ENCODE data around the gene SEMA3C.

The SEMA3C gene

DNA sequence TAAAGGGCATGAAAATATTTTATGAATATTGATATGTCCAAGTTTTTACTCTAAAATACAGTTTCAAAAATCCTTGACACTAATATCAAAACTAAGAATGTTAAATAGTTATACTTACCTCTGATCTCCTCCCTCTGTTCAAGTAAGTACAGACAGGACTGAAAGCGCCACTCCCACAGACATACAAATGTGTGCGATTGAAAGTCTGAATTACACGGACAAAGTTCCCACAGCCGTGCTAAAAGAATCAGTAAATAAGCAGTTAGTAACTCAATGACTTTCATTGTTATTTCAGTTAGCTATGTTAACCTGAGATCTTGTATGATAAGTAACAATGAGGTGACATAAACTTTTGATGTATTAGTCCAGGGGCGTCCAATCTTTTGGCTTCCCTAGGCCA lies 100.7 kb downstream of the SEMA3C start:
- no peak for DNase-seq

DNA sequence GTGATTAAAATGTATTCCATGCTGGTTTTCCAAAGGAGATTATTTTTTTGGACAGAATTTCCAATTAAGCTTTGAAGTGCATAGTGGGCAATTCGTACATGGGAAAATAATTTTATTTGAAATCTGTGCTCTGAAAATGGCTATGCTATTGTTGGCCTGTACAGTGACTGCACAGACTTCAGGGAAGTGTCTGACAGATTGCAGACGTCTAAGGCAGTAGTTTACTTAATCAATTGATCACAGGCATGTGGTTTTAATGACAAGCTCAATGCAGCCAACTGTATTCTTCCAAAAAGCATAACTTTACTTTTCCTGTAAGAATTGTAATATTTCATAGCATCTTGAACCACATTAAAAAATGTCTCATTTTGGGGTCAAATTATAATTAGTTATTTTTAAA lies 102.0 kb downstream of the SEMA3C start:
- DNase-seq, result no peak

DNA sequence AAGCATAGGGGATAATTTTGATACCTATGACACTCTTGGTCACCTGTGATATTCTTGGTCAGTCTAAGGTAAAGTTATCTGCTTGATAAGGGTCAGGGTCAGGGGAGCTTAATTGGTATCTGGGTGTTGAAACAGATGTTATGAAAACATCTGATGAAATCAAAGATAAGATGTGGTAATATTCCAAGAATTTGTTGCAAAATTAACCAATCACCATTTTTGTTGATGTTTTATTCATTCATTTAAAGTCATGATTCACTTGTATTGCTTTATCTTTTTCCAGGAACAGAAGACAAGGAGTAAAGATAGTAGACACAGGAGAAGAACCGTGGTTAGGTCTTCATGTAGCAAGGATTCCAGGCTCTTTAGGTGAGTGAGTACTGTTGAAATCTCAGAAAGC lies 103.1 kb downstream of the SEMA3C start:
- no peak for DNase-seq

DNA sequence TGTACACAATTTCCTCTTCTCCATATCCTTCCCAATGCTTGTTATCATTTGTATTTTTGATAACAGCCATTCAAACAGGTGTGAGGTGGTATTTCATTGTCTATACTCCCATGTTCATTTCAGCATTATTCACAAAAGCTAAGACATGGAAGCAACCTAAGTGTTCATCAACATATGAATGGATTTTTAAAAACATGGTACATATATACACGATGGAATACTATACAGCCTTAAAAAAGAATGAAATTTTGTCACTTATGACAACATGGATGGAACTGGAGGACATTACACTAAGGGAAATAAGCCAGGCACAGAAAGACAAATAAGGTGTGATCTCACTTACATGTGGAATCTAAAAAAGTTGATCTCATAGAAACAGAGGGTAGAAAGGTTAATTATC lies 109.3 kb downstream of the SEMA3C start:
- no peak for DNase-seq

DNA sequence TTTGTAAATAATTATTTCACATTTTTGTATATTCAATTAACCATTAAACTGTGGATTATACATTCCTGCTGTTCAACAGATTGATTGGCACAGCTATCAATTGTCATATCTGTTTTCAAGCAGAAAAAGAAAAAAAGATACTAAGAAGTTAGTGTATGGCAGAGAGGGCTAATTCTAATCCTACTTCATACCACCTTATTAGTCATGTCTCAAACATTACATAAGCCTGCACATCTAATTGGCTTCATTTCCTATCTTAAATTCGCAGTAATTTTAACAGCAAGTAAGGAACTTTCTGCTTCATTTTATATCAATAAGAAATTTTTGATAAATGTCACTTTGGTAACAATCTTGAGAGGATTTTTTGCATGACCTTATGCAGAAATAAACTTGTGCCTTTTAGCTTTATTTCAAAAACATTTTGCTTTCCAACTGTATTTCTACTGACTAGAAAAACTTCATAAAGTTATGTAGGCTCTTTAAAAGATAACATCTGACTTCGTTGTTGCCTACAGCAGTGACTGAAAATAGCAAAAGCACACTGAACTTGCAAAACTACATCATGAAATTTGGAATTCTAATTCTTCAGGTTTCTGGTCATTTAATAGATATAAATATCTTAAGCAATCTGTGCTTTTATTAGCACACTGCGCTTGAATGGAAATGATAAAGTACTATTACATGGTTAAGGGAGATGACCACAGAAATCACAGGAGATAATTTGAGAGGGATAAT lies 111.5 kb downstream of the SEMA3C start:
- no peak for DNase-seq

DNA sequence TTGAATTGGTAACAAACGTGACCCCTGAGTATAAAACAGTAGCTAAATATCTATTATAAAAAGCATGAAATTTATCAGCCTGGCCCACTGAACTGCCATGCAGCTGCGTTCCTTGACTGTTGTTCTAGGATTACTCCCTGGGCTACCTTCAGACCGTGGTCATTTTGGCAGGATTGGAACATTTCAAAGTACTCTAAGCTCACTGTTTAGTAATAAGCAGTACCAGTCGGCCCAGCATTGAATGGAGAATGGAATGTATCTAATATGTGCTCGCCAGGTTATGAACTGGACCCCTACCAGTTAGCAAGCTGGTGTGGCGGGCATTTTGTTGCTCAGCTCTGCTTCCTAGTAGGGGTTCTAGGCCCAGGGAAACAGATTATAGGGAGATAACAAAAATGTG lies 112.2 kb downstream of the SEMA3C start:
- DNase-seq, result no peak

DNA sequence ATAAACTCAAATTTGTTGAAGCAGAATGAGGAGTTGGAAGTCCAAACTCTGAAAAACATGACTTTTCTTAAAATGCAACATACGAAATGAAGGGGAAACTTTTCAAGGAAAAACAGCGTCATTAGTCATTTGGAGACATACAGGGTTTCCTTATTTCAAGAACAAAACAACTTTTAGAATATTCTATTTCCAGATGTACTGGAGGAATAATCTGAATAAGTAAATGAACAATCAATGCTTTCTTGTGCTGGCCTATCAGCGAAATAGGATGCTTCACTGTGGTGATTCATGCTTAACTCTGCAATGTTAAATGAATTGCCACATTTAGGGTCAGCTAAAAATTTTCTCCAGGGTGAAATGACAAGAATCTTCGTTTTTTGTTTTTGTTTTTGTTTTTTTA lies 114.3 kb downstream of the SEMA3C start:
- DNase-seq, result no peak

DNA sequence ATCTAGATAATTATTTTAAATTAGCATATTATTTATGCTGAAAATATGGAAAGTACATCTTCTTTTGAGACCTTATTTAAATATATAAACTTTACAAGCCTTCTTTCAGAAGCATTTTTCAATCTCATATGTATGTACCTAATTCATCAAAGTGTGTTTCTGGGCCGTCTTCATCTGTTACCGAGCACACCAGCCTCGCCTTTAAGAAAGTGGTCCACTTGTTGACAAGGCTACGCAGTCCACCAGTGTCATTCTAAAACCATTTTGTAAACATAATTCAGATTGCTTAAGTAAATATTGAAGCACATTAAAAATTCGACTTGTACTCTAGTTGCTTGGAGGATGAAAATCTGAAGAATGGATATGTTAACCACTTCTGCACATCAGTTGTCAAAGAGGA lies 116.3 kb downstream of the SEMA3C start:
- DNase-seq, result no peak

DNA sequence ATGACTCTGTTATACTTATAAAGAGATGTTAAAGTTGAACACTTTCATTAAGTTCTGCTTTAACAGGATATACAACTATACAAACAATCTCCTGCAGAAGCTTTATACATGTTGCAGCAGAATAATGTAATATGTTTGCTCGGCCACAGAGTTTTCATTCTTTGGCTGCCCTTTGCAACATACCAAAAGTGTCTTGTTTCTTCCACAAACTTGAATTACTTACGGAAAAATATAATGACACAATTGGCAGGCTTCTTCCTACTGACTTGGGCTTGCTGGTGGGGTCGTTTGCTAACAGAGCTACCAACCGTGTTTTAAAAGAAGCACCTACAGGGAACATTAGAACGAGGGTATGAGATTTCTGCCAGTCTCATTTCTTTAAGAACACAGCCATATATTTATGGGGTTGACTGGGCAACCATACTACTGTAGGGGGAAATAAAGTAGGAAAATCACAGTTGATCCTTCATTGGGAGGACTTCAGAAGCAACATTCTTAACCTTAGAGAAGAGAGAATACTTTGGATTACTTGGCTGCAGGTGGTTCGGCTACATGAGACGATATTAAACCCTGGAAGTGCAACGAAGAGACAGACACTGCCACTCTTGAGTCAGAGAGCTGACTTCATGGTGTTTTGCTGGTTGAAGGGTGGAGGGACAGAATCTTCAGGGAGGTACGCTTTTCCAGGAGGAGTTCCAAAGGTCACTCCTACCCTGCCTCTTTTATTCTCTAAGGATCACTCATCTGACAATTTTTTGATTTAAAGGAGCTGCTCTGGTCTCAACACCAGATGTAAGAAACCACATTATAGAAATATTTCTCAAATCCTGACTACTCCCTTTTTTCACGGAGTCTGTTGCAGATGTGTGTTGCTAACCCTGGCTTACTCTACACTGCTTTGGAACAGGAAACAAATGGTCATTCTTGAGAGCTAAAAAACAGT lies 123.9 kb downstream of the SEMA3C start:
- no peak for DNase-seq

DNA sequence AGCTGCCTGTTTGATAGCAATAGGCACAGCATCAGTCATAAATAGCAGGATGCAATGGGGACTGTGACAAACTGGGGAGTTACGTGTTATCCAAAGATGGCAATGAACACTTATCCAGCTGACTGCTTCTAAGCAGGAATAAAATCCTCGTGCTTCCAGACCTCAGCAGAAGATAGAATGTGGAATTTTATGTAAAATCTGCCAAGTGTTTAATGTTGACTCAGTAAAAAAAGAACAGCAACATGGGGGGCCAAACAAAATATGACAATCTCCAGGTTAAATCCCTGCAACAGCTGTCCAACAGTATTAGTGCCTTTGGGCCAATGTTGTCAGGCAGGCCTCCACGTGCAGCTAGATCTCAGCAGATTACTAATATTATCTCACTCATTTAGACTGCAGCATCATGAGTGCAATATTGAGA lies 127.3 kb downstream of the SEMA3C start:
- DNase-seq, result no peak

DNA sequence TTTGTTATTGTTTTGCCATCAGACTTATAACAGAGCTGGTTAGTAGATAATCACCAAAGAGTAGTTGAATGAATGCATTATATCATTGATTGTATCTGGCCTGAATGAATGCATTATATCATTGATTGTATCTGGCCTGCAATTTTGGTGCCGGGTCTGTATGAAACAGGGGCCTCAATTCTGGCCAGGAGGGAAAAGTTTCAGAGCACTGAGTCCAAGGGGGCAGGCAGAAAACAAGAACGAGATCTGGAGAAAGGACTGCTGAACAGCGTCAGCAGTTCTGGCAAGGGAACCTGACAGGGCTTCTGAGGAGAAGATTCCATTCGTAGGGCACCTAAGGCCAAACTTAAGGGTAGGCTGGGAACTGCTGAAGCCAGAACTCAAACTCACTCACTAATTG lies 128.0 kb downstream of the SEMA3C start:
- DNase-seq, result no peak

DNA sequence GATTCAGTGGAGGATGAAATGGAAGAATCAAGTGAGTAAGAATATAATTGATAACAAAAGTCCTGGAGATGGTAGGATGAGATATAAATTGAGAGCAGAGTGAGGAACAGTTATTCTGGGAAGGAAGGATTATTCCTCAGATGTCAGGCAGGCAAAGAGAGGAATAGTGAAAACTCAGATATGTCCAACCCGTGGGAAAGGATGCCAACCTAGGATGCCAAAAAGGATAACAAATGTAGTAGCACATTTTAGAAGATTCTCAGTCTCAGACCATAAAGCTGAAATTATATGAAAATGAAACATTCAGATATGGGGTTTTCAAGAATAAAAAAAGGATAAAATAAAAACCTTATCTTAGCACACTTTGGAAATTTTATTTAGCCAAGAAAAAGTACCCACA lies 131.1 kb downstream of the SEMA3C start:
- DNase-seq, result no peak

DNA sequence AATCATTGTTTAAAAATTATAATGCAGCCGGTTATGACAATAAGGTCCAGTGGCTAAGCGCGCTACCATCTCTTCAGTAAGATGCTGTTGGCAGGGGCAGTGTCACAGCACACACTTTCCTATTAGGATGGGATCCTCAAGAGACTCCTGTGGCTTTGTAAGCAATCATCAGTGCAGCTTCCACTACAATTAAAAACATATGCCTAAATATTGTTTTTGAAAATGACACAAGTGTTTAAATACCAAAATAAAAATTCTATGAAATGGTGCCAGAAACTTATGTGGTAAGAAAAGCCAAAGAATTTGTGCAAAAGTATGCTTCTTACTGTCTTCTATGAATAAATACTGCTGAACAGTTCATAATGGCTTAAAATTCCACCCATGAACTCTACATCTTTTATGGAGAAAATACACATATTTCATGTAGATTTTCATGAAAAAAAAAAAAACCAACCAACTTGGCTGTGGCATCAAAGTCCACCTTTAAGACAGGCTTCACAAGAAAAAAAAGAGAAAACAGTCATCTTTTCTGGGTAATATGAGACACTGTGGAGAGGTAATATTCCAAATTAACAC lies 132.8 kb downstream of the SEMA3C start:
- DNase-seq, result no peak

DNA sequence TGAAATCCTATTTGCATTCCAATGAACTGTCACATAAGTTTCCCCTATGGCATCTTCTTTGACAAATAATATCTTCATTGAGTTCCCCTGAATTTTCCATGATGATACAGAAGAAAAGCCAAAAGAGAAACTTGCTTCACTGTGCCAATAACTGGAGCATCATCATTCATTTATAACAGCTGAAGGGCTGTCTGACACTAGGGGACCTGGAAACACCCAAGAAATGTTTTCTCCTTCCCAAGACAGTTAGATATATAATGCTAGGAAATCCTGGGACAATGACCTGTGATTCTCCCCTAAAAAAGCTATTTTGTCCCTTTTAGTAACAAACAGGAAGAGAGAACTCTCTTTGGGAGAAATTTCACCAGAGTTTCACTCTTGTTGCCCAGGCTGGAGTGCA lies 133.6 kb downstream of the SEMA3C start:
- no peak for DNase-seq

DNA sequence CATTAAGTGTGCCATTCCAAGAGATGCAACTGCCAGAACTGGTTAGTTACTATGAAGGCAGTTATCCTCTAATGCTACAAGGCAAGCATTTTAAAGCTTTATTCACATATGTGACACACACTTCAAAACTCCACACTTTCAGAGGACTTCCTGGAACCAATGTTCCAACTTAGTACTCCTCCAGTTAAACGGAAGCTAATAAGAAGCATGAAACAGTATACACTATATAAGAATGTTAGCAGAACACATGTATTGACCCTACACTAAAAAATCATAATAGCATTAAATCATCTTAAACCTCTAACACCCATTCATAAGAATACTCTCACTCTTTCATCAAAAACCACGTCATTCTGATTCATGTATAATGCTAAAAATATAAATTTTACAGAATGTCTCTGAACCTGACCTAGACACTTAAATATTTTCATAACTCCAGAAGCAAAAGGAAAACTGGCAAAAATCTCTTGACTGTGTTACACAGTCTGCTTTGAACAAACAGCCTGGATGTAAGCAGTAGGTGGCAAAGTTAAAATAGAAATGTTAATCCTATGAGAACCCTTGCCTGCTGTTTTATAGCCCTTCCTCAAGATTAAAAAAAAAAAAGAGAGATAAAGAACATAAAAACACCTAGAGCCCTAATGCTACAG lies 135.0 kb downstream of the SEMA3C start:
- DNase-seq, result no peak

DNA sequence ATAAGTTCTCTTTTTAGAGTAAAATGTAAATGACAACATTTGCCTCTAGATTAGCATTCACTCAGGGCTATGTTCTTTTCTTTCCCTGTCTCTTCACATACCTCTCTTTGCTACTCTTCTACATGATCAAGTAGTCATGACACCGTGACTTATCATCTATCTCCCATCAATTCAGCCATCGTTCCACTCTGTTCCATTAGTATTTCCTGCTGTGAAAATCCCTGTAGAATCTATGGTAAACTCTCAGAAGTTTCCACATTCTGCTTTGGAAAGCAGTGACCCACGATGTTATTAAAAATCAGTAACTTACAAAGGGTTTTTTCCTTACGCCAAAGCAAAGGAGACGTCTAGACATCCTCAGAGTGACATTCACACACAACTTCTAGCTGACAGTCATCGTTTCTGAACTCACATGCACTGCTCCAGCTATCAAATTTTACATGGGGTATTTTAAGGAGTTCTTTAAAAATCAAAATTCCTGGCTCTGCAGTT lies 135.6 kb downstream of the SEMA3C start:
- no peak for DNase-seq

DNA sequence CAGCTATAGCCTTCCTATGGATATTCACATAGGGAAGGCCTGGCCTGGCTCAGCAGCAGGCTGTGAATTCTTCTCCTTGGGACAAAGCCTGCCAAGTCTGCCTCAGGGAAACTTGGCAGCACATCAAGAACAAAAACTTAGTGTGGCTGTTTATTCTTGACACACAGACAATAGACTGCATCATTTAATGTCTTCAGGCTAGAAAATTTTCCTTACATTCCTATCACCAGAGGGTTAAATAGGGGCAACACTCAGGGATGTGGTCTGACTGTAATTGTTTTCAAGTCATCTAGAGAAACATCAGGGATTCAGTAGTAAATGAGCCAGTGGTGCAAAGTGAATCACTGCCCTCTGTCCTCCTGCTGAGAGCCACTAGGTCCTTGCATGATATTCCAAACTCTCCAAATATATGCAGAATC lies 137.3 kb downstream of the SEMA3C start:
- DNase-seq, result no peak

DNA sequence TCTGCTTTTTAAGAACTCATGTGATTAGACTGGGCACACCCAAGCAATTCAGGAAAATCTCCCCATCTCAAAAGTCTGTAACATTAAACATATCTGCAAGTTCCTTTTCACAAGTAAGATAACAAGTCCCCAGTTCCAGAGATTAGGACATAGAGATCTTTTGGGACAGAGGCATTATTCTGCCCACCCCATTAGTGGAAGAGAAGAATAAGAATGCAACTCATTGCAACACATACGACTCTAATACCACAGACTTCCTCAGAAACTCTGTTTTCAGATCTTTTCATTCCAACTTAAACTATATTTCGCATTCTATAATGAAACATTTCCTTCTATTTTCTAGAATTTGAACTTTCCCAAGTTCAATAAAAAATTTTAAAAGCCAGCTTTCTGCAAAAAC lies 137.7 kb downstream of the SEMA3C start:
- no peak for DNase-seq

DNA sequence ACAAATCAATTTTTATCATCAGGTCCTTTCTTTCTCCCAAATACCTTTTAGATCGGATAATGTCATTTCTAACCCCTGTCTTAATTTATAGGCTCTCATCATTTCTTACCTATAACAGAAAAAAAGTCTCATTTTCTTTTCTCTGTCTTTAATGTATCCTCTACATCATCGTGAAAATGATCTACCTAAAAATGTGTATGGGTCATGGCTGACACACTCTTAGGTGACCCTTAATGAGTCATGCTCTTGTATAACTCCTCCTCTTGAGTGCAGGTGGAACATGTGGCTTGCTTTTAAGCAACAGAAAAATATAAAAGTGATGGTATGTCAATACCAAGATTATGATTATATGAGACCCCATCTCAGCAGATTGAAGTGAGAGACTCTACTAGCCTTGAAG lies 139.4 kb downstream of the SEMA3C start:
- no peak for DNase-seq

DNA sequence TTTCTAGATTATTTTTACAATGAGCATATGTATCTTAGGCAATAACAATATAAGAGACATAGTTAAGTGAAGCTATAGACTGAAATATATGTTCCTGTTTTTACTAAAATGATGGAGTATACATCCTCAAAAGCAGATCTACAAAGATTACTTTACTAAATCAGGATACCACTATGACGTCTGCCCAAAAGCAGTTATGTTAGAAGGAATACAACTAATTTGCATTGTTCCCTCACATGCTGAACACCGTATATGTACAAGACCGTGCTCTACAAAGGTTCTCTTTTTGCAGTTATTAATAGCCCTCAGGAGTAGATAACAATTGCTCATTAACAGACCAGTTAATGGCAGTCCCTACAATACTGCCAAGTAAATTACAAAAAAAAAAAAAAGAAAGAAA lies 143.0 kb downstream of the SEMA3C start:
- DNase-seq, result no peak

DNA sequence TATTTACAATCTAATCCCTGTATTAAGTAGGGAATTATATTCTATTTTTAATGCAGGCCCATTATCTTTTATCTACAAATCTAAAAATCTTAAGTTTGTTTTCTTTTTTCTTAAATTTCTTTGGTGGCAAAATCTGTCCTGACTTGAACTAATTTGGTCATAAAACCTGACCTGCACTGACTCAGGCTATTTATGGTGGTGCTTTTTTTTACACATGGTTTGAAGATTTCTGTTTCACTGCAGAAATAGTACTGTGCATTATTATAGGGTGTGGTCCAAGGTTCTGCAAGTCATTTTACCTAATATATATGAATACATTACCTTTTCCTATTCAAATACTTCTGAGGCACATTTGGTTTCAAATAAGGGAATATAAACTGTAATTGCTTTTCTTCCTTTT lies 143.4 kb downstream of the SEMA3C start:
- DNase-seq, result no peak

DNA sequence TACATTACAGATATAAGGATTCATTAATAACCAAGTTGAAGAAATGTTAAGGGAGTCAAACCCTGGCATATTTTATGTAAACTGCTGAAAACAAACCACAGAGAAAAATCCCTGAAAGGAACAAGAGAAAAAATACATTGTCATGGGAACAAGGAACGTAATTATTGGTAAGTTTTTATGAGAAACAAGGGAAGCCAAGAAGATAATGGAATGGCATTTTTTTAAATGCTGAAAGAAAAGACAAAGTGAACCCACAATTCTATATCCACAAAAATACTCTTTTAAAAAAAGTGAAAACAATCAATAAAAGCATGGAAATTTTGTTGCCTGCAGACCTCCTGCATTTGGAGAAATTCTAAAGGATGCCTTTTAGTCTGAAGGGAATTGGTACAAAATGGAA lies 144.0 kb downstream of the SEMA3C start:
- no peak for DNase-seq

DNA sequence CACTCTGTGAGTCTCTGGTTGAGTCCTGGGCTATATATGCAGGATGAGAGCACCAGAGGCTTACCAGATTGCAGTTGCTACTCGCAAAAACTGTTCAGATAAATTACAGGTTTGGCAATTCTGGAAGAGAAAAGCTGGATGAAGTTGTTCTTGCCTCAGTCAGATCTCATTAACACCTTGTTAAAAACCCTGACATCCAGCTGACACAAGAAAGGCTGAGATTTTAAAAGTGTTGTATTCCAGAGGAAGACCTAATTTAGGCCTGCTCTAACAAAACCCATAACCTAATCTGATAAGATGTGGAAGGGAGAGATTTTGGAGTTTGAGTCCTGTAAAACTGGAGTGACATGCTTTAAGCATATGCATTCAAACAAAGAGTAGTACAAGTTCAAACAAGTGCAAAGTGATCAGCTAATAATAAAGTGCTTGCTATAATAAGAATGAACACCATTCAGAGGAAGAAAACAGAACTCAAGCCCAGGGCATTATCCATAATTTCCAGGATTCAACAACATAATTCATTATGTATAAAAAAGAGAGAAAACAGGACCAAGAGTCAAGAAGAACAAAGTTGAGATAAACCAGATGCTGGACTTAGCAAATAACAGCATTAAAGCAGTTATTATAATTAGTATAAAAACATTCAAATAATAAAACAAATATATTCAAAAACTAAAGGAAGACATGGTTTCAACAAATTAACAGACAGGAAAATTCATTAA lies 144.9 kb downstream of the SEMA3C start:
- no peak for DNase-seq

Measured in activated CD4-positive, CD25-positive, alpha-beta regulatory T cell treated with anti-CD3 and anti-CD28 coated beads, Interleukin-2, amount 50 U/mL, for 72 hours (primary cell).